A549 treated with AZD9567 at 1 μM for 4 hours (cell line): ENCODE measurements around the gene CLCN3. TPM values are rescaled to one million over a fixed set of nuclear protein-coding genes. Genes with fewer than 3 reads are reported as not detected.

ENCODE experiments used
- total RNA-seq: library from RNA; stranded (reverse); fragments of 200-300 nt; extraction: Qiagen RNA extraction; gene quantifications from 5 replicates; pipeline ENCODE4 v1.2.3, GENCODE V29; 2022; ENCODE audit not compliant: insufficient read depth

CLCN3 gene
- total RNA-seq, result 14.8 to 22.0 TPM (median 15.9 TPM) in 5 replicates

GRCh38 chr4:169619958-169620879, at the start of gene CLCN3:
Gene CLCN3, plus strand, starts transcription at chr4:169620578. Its CDS starts 15,351 bp downstream, at chr4:169635929.

GRCh38 chr4:169611991-169612870, 8.1 kb upstream of the CLCN3 start, which contains the start of gene NEK1:
Gene NEK1, minus strand, starts transcription at chr4:169612583. Its CDS starts 9,953 bp downstream, at chr4:169602630.

GRCh38 chr4:169757575-169758184, 137.3 kb downstream of the CLCN3 start, which contains the start of gene HPF1:
Gene HPF1, minus strand, starts transcription at chr4:169757944. Its CDS starts 67 bp downstream, at chr4:169757877.

Other genes starting within 250 kb of the CLCN3 start
- 2.5 to 5.4 TPM (median 2.8 TPM) in 5 replicates for gene NEK1, start 8.0 kb upstream of the CLCN3 start, total RNA-seq
- gene HPF1, start 137.4 kb downstream of the CLCN3 start, total RNA-seq, result 14.4 to 24.7 TPM (median 16.5 TPM) in 5 replicates